ENCODE measurements around the gene SLC35G1. TPM values are rescaled to one million over a fixed set of nuclear protein-coding genes. Genes with fewer than 3 reads are reported as not detected.

Gene SLC35G1
- total and polyA plus RNA-seq, 5 donors from 2014 or later = 3.3 to 6.4 (median 5.8) TPM

DNA sequence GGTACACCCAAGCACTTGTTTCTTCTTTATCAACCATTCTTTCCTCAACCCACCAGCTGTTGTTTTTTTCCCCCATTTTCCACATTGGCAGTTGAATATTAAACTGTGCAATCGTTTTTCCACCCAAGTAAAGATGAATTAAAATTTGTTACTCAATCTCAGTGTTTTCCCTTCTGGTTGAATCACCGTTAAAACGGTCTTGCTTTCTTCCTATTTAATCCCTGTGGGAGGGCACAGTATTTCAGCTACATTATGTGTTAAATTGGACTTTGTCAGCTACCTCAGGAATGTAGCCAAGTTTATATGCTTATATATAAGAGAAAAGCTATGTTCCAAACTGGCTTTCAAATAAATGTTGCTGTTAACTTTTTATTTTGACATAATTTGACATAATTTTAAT, 19.9 kb downstream of the SLC35G1 start:
- H3K27me3 ChIP-seq (ENCODE audit: control insufficient read depth, insufficient read depth, low read length) = no peaks in the 10 kb centered on the region
- no peaks in the 10 kb centered on the region for H3K9me3 ChIP-seq (ENCODE audit: control insufficient read depth in 2 of 2, low read length in 2 of 2)
- H3K4me1 ChIP-seq (ENCODE audit: control insufficient read depth, insufficient read depth, low read length, poor library complexity, severe bottlenecking) = no peaks in the 10 kb centered on the region
- H3K4me3 Mint-ChIP-seq = no peak overlapping the region
- H3K27ac ChIP-seq (ENCODE audit: insufficient read depth, low read length, poor library complexity, severe bottlenecking) = no peak overlapping the region
- ATAC-seq (ENCODE audit: low read depth in 2 of 2) = no peak
- no peaks in the 10 kb centered on the region for H3K27me3 Mint-ChIP-seq
- peaks cover 0 to 3% (median 0%) of the 10 kb centered on the region in 4 donors for H3K4me1 Mint-ChIP-seq
- no peaks in the 10 kb centered on the region for H3K9me3 Mint-ChIP-seq
- peaks cover 9% of the 10 kb centered on the region for H3K36me3 Mint-ChIP-seq
- H3K27ac Mint-ChIP-seq = no peak overlapping the region
- H3K36me3 ChIP-seq (ENCODE audit: control insufficient read depth, insufficient read depth, low read length) = no peaks in the 10 kb centered on the region
- no peak overlapping the region for H3K4me3 ChIP-seq (ENCODE audit: low read depth, low read length)
- DNase-seq = no peak

DNA sequence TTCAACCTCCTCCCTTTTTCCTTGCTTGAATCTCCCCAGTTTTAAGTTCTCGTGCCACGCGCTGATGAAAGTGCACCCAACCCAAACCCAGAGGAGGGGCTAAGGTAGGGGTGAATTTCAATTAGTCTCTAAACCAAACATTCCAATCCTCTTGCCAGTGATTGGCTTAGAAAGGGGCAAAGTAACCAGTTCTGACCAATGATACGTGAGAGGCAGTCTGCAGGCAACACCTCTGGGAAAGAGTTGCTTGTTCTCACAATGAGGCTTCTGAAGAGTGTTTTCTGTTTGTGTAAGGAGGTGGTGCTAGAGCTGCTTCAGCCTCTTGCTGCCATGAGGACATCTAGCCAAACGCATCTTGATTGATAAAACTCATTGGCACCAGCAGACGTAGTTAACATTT, 21.8 kb downstream of the SLC35G1 start:
- no peak for ATAC-seq (ENCODE audit: low read depth in 2 of 2)
- H3K27me3 Mint-ChIP-seq = no peaks in the 10 kb centered on the region

DNA sequence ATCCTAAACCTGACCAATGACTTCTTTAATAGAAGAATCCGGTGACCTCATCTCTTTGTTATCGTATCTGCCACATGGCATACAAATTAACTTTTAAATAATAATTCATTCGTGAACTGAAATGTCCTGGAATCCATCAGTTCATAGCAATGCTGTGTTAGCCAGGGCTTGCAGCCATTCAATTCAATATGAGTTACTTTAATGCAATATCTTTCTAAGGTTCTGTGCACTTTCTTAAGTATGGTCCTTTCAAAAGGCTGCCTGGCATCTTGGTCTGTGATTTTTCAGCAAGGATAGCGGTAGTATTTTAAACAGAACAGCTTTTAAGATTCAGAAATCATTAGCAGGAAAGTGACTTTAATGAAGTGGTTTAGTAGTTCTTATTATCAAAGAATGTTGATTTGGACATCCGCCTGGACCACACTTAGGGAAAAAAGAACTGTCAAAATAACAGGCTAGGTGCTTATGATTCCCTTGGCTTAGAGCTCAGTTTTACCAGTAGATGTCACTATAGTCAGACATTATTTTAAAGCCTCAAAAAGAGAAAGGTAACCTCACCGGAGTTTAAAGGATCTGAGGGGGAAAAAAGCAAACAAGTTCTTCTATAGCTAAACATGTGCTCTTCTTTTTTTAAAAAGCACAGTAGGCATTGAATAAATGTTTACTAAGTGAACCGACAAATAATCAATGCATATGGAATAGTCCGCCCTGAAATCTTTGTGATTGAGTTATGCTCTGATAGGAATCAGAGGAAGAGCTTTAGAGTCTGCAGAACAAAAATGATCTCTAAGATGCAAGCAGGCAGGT, 22.7 kb downstream of the SLC35G1 start:
- H3K27me3 Mint-ChIP-seq = no peaks in the 10 kb centered on the region
- Histone ChIP-seq H3K4me3 (ENCODE audit: low read depth, low read length) (no peak overlapping the region), H3K27me3 (ENCODE audit: control insufficient read depth, insufficient read depth, low read length) (no peaks in the 10 kb centered on the region), H3K27ac (ENCODE audit: insufficient read depth, low read length, poor library complexity, severe bottlenecking) (no peak overlapping the region), H3K9me3 (ENCODE audit: control insufficient read depth in 2 of 2, low read length in 2 of 2) (no peaks in the 10 kb centered on the region), H3K4me1 (ENCODE audit: control insufficient read depth, insufficient read depth, low read length, poor library complexity, severe bottlenecking) (no peaks in the 10 kb centered on the region), H3K36me3 (ENCODE audit: control insufficient read depth, insufficient read depth, low read length) (no peaks in the 10 kb centered on the region)
- peaks cover 9% of the 10 kb centered on the region for H3K36me3 Mint-ChIP-seq
- ATAC-seq (ENCODE audit: low read depth in 2 of 2) (no peak), DNase-seq (no peak)
- H3K4me1 Mint-ChIP-seq = no peaks in the 10 kb centered on the region
- peak overlapping the region in 1 of 3 donors; percentile 38 for H3K27ac Mint-ChIP-seq
- no peaks in the 10 kb centered on the region for H3K9me3 Mint-ChIP-seq
- no peak overlapping the region for H3K4me3 Mint-ChIP-seq

More for the DNA sequence above, 21.8 kb downstream of the SLC35G1 start:
- no peaks in the 10 kb centered on the region for H3K27me3 ChIP-seq (ENCODE audit: control insufficient read depth, insufficient read depth, low read length)
- peaks cover 9% of the 10 kb centered on the region for H3K36me3 Mint-ChIP-seq
- H3K4me3 ChIP-seq (ENCODE audit: low read depth, low read length) = no peak overlapping the region
- H3K4me1 ChIP-seq (ENCODE audit: control insufficient read depth, insufficient read depth, low read length, poor library complexity, severe bottlenecking) = no peaks in the 10 kb centered on the region
- no peaks in the 10 kb centered on the region for H3K9me3 Mint-ChIP-seq
- DNase-seq = no peak
- H3K9me3 ChIP-seq (ENCODE audit: control insufficient read depth in 2 of 2, low read length in 2 of 2) = no peaks in the 10 kb centered on the region
- H3K36me3 ChIP-seq (ENCODE audit: control insufficient read depth, insufficient read depth, low read length) = no peaks in the 10 kb centered on the region
- H3K27ac Mint-ChIP-seq = no peak overlapping the region
- no peak overlapping the region for H3K4me3 Mint-ChIP-seq
- H3K4me1 Mint-ChIP-seq = no peaks in the 10 kb centered on the region
- H3K27ac ChIP-seq (ENCODE audit: insufficient read depth, low read length, poor library complexity, severe bottlenecking) = no peak overlapping the region

DNA sequence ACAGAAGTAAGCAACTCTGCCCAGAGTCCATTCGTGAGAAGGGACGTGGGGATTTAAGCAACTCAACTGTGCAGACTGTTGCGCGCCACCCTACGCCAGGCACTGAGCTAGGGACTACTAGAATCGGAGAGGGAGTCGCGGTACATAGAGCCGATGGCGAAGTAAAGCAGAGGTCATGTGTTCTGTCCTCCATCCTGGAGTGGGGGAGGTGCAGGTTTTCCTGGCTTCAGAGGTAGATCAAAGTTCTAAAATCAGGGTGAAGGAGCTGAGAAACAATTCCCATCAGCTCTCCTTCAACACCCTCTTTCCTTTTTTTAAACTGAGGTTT, 23.2 kb downstream of the SLC35G1 start:
- DNase-seq (no peak), ATAC-seq (ENCODE audit: low read depth in 2 of 2) (no peak)
- H3K27me3 ChIP-seq (ENCODE audit: control insufficient read depth, insufficient read depth, low read length) = no peaks in the 10 kb centered on the region
- Mint-ChIP-seq H3K4me3 (no peak overlapping the region), H3K27ac (peak overlapping the region in 1 of 3 donors; percentile 38), H3K4me1 (no peaks in the 10 kb centered on the region), H3K36me3 (peaks cover 4% of the 10 kb centered on the region), H3K9me3 (no peaks in the 10 kb centered on the region), H3K27me3 (no peaks in the 10 kb centered on the region)
- H3K4me1 ChIP-seq (ENCODE audit: control insufficient read depth, insufficient read depth, low read length, poor library complexity, severe bottlenecking) = no peaks in the 10 kb centered on the region
- H3K36me3 ChIP-seq (ENCODE audit: control insufficient read depth, insufficient read depth, low read length) = no peaks in the 10 kb centered on the region
- no peak overlapping the region for H3K27ac ChIP-seq (ENCODE audit: insufficient read depth, low read length, poor library complexity, severe bottlenecking)
- no peaks in the 10 kb centered on the region for H3K9me3 ChIP-seq (ENCODE audit: control insufficient read depth in 2 of 2, low read length in 2 of 2)
- H3K4me3 ChIP-seq (ENCODE audit: low read depth, low read length) = no peak overlapping the region

DNA sequence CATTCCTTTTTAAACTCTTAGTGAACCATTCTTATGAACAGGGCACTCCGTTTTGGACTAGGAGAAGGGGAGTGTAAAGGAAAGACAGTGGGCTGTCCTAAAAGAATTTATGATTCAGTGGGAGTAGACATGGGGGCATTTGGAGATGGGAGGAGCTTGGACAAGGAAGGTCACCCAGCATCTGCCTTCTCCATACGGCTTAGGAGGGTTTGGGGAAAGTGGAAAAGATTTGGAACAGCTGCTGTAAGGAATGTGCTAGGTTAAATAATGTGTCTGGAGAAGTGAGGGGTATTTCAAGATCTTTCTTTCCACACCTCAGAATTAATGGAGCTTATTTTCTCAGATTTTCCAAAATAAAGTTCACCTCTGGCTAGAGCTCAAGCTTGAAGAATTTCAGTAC, 24.0 kb downstream of the SLC35G1 start:
- Mint-ChIP-seq H3K9me3 (no peaks in the 10 kb centered on the region), H3K27ac (no peak overlapping the region), H3K27me3 (no peaks in the 10 kb centered on the region), H3K4me3 (no peak overlapping the region), H3K36me3 (peaks cover 3% of the 10 kb centered on the region), H3K4me1 (no peaks in the 10 kb centered on the region)
- no peak overlapping the region for H3K4me3 ChIP-seq (ENCODE audit: low read depth, low read length)
- no peak for ATAC-seq (ENCODE audit: low read depth in 2 of 2)
- H3K36me3 ChIP-seq (ENCODE audit: control insufficient read depth, insufficient read depth, low read length) = no peaks in the 10 kb centered on the region
- H3K4me1 ChIP-seq (ENCODE audit: control insufficient read depth, insufficient read depth, low read length, poor library complexity, severe bottlenecking) = no peaks in the 10 kb centered on the region
- H3K9me3 ChIP-seq (ENCODE audit: control insufficient read depth in 2 of 2, low read length in 2 of 2) = no peaks in the 10 kb centered on the region
- H3K27me3 ChIP-seq (ENCODE audit: control insufficient read depth, insufficient read depth, low read length) = no peaks in the 10 kb centered on the region
- no peak overlapping the region for H3K27ac ChIP-seq (ENCODE audit: insufficient read depth, low read length, poor library complexity, severe bottlenecking)
- DNase-seq = no peak

DNA sequence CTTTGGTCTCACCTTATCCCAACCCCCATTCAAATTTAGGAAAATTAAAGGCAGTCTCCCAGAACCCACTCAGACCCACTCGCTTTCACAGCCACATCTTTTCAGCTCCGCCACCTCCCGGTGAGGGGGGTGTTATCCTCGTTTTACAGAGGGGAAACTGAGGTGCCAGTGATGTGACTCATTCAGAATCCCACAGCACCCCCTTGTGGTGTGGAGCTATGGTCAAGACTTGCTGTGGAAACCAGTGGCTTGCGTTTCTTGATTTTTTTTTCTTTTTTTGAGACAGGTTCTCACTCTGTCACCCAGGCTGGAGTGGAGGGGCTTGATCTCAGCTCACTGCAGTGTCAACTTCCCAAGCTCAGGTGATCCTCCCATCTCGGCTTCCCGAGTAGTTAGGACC, 27.6 kb downstream of the SLC35G1 start:
- Histone ChIP-seq H3K4me1 (ENCODE audit: control insufficient read depth, insufficient read depth, low read length, poor library complexity, severe bottlenecking) (no peaks in the 10 kb centered on the region), H3K9me3 (ENCODE audit: control insufficient read depth in 2 of 2, low read length in 2 of 2) (no peaks in the 10 kb centered on the region), H3K27ac (ENCODE audit: insufficient read depth, low read length, poor library complexity, severe bottlenecking) (no peak overlapping the region), H3K36me3 (ENCODE audit: control insufficient read depth, insufficient read depth, low read length) (no peaks in the 10 kb centered on the region), H3K27me3 (ENCODE audit: control insufficient read depth, insufficient read depth, low read length) (no peaks in the 10 kb centered on the region), H3K4me3 (ENCODE audit: low read depth, low read length) (no peak overlapping the region)
- H3K27ac Mint-ChIP-seq = no peak overlapping the region
- no peak for ATAC-seq (ENCODE audit: low read depth in 2 of 2)
- peak; percentile 2 to 49 (median 16) for DNase-seq
- H3K36me3 Mint-ChIP-seq = peaks cover 11% of the 10 kb centered on the region
- H3K4me3 Mint-ChIP-seq = no peak overlapping the region
- no peaks in the 10 kb centered on the region for H3K9me3 Mint-ChIP-seq
- no peaks in the 10 kb centered on the region for H3K4me1 Mint-ChIP-seq
- H3K27me3 Mint-ChIP-seq = no peaks in the 10 kb centered on the region

DNA sequence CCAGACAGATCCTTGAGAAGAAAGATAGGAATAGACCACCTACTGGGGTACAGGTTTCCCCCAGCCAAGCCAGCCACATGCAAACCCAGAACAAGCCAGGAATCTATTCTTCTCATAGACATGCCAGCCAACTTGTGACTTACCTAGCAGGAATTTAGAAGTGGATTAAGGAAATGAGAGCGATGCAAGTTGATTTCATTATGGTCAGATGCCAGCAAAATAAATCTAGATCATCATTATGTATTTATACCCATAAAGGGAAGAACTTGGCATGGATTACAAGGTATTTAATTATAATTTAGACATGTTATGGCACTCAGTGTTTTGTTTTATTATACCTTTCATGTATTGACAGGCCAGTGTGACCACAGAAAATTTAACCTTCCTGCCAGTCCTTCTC, 32.8 kb downstream of the SLC35G1 start:
- no peak overlapping the region for H3K4me3 Mint-ChIP-seq
- no peaks in the 10 kb centered on the region for H3K27me3 Mint-ChIP-seq
- no peak overlapping the region for H3K27ac Mint-ChIP-seq

DNA sequence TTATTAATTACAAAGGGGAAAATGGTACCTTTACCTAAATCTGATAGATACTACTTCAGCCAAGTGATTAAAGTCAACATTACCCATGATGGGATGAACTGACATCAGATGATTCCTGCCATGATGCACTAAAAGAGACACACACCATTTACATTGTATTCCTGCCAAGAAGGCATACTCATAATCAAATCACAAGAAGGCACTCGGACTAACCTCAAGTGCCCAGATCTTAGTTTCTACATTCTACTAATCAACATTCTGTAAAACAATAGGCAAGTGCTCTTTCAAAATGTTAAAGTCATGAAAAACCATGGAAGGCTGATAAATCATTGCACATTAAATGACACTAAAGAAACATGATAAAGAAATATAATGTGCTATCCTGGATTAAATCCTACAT, 44.4 kb downstream of the SLC35G1 start:
- Histone ChIP-seq H3K9me3 (ENCODE audit: control insufficient read depth in 2 of 2, low read length in 2 of 2) (no peaks in the 10 kb centered on the region), H3K27me3 (ENCODE audit: control insufficient read depth, insufficient read depth, low read length) (no peaks in the 10 kb centered on the region), H3K4me1 (ENCODE audit: control insufficient read depth, insufficient read depth, low read length, poor library complexity, severe bottlenecking) (no peaks in the 10 kb centered on the region), H3K36me3 (ENCODE audit: control insufficient read depth, insufficient read depth, low read length) (no peaks in the 10 kb centered on the region), H3K4me3 (ENCODE audit: low read depth, low read length) (no peak overlapping the region), H3K27ac (ENCODE audit: insufficient read depth, low read length, poor library complexity, severe bottlenecking) (no peak overlapping the region)
- DNase-seq = no peak
- no peaks in the 10 kb centered on the region for H3K4me1 Mint-ChIP-seq
- H3K27me3 Mint-ChIP-seq = no peaks in the 10 kb centered on the region
- no peak overlapping the region for H3K4me3 Mint-ChIP-seq
- ATAC-seq (ENCODE audit: low read depth in 2 of 2) = no peak
- no peaks in the 10 kb centered on the region for H3K36me3 Mint-ChIP-seq
- H3K27ac Mint-ChIP-seq = no peak overlapping the region
- peaks cover 0 to 4% (median 0%) of the 10 kb centered on the region in 7 donors for H3K9me3 Mint-ChIP-seq

More for the DNA sequence above, 32.8 kb downstream of the SLC35G1 start:
- Histone ChIP-seq H3K9me3 (ENCODE audit: control insufficient read depth in 2 of 2, low read length in 2 of 2) (no peaks in the 10 kb centered on the region), H3K36me3 (ENCODE audit: control insufficient read depth, insufficient read depth, low read length) (no peaks in the 10 kb centered on the region), H3K27ac (ENCODE audit: insufficient read depth, low read length, poor library complexity, severe bottlenecking) (no peak overlapping the region), H3K27me3 (ENCODE audit: control insufficient read depth, insufficient read depth, low read length) (no peaks in the 10 kb centered on the region), H3K4me3 (ENCODE audit: low read depth, low read length) (no peak overlapping the region), H3K4me1 (ENCODE audit: control insufficient read depth, insufficient read depth, low read length, poor library complexity, severe bottlenecking) (no peaks in the 10 kb centered on the region)
- Mint-ChIP-seq H3K4me1 (no peaks in the 10 kb centered on the region), H3K36me3 (peaks cover 11% of the 10 kb centered on the region), H3K9me3 (peaks cover 0 to 4% (median 0%) of the 10 kb centered on the region in 7 donors)
- ATAC-seq (ENCODE audit: low read depth in 2 of 2) (no peak), DNase-seq (no peak)
